SK-N-SH treated with all-trans-retinoic acid at 6 μM for 48 hours (cell line): ENCODE data around the gene SPDYE17.
"Not testable (repeated sequence)": the region's sequence is repeated elsewhere in the genome, so short reads cannot be mapped to it uniquely, and the experiment has no call there.

Experiments
- BACH2 ChIP-seq: fragments of 250-450 bp; sonication (Bioruptor Pico); IDR thresholded peaks from 2 replicates; pipeline ENCODE4 v1.9.0; 2021; ENCODE audit warnings: mild to moderate bottlenecking, borderline replicate concordance
- OSR1 ChIP-seq: fragments of 250-450 bp; sonication (Bioruptor Pico); IDR thresholded peaks from 2 replicates; pipeline ENCODE4 v1.8.0; 2022; ENCODE audit warnings: moderate library complexity, mild to moderate bottlenecking, inconsistent platforms

GRCh38 chr7:76994286-76994685, 37.9 kb downstream of the SPDYE17 start:
- not testable (repeated sequence) for TF ChIP-seq OSR1, BACH2 (CRISPR knock-in tag)
